ENCODE measurements around the gene FAM200A. TPM values are rescaled to one million over a fixed set of nuclear protein-coding genes. Genes with fewer than 3 reads are reported as not detected.

Gene FAM200A
- total and polyA plus RNA-seq, 4 donors = 2.7 to 10.1 (median 5.1) TPM

GRCh38 chr7:99557940-99558305 is 6.0 kb upstream of the FAM200A start:
- peaks cover 15 to 32% (median 24%) of the 10 kb centered on the region in 4 donors for H3K36me3 ChIP-seq (ENCODE audit: control insufficient read depth in 4 of 4, insufficient read depth in 4 of 4, low read length in 4 of 4)
- peak overlapping the region; percentile 57 for H3K4me3 ChIP-seq
- peak overlapping the region; percentile 78 to 95 for H3K9ac ChIP-seq (ENCODE audit: insufficient read depth in 1 of 2, low read length in 2 of 2)
- ATAC-seq (ENCODE audit: insufficient read depth, low FRiP score) (peak; percentile 59), DNase-seq (no peak)
- H3K27ac ChIP-seq (ENCODE audit: low read depth in 1 of 2, low read length in 1 of 2) = peak overlapping the region; percentile 94
- WGBS, 2 donors = 1% methylated on average over 17 of the region's 17 CpGs
- TF ChIP-seq CTCF (IDR thresholded peaks at IDR 0.05; ENCODE audit: control extremely low read depth, extremely low read depth) = no peak
- H3K9me3 ChIP-seq (ENCODE audit: control insufficient read depth in 4 of 4, insufficient read depth in 3 of 4, low read length in 3 of 4) = no peaks in the 10 kb centered on the region
- H3K27me3 ChIP-seq (ENCODE audit: control insufficient read depth in 3 of 3, insufficient read depth in 3 of 3, low read length in 2 of 3) = no peaks in the 10 kb centered on the region
- peaks cover 0 to 18% (median 10%) of the 10 kb centered on the region in 5 donors for H3K4me1 ChIP-seq (ENCODE audit: control insufficient read depth in 5 of 5, insufficient read depth in 5 of 5, low read length in 5 of 5)

- Histone ChIP-seq H3K9me3 (ENCODE audit: control insufficient read depth in 4 of 4, insufficient read depth in 3 of 4, low read length in 3 of 4) (no peaks in the 10 kb centered on the region), H3K36me3 (ENCODE audit: control insufficient read depth in 4 of 4, insufficient read depth in 4 of 4, low read length in 4 of 4) (peaks cover 14 to 28% (median 22%) of the 10 kb centered on the region in 4 donors), H3K4me1 (ENCODE audit: control insufficient read depth in 5 of 5, insufficient read depth in 5 of 5, low read length in 5 of 5) (peaks cover 0 to 23% (median 10%) of the 10 kb centered on the region in 5 donors), H3K4me3 (no peak overlapping the region), H3K27ac (ENCODE audit: low read depth in 1 of 2, low read length in 1 of 2) (peak overlapping the region; percentile 13 to 94), H3K9ac (ENCODE audit: insufficient read depth in 1 of 2, low read length in 2 of 2) (peak overlapping the region; percentile 78 to 95), H3K27me3 (ENCODE audit: control insufficient read depth in 3 of 3, insufficient read depth in 3 of 3, low read length in 2 of 3) (no peaks in the 10 kb centered on the region)
- no peak for DNase-seq
- no peak for ATAC-seq (ENCODE audit: insufficient read depth, low FRiP score)
- 76 to 81% methylated on average over 4 of the region's 4 CpGs for WGBS, 2 donors
- no peak for TF ChIP-seq CTCF (IDR thresholded peaks at IDR 0.05; ENCODE audit: control extremely low read depth, extremely low read depth)
Observed at GRCh38 chr7:99557196-99557607, 5.3 kb upstream of the FAM200A start.

- DNase-seq (no peak), ATAC-seq (ENCODE audit: insufficient read depth, low FRiP score) (no peak)
- H3K27me3 ChIP-seq (ENCODE audit: control insufficient read depth in 3 of 3, insufficient read depth in 3 of 3, low read length in 2 of 3) = no peaks in the 10 kb centered on the region
- H3K9me3 ChIP-seq (ENCODE audit: control insufficient read depth in 4 of 4, insufficient read depth in 3 of 4, low read length in 3 of 4) = no peaks in the 10 kb centered on the region
- no peak overlapping the region for H3K4me3 ChIP-seq
- H3K36me3 ChIP-seq (ENCODE audit: control insufficient read depth in 4 of 4, insufficient read depth in 4 of 4, low read length in 4 of 4) = peaks cover 0 to 11% (median 6%) of the 10 kb centered on the region in 4 donors
- H3K9ac ChIP-seq (ENCODE audit: insufficient read depth in 1 of 2, low read length in 2 of 2) = no peak overlapping the region
- peaks cover 0 to 29% (median 9%) of the 10 kb centered on the region in 5 donors for H3K4me1 ChIP-seq (ENCODE audit: control insufficient read depth in 5 of 5, insufficient read depth in 5 of 5, low read length in 5 of 5)
- TF ChIP-seq CTCF (IDR thresholded peaks at IDR 0.05; ENCODE audit: control extremely low read depth, extremely low read depth) = no peak
- 79 to 86% methylated on average over 2 of the region's 2 CpGs for WGBS, 2 donors
- no peak overlapping the region for H3K27ac ChIP-seq (ENCODE audit: low read depth in 1 of 2, low read length in 1 of 2)
Observed at GRCh38 chr7:99554939-99555338, 3.0 kb upstream of the FAM200A start.

GRCh38 chr7:99553039-99553438 is 1.1 kb upstream of the FAM200A start:
- no peak for TF ChIP-seq CTCF (IDR thresholded peaks at IDR 0.05; ENCODE audit: control extremely low read depth, extremely low read depth)

More at GRCh38 chr7:99553039-99553438, 1.1 kb upstream of the FAM200A start:
- ATAC-seq (ENCODE audit: insufficient read depth, low FRiP score) = no peak
- Histone ChIP-seq H3K4me3 (no peak overlapping the region), H3K9me3 (ENCODE audit: control insufficient read depth in 4 of 4, insufficient read depth in 3 of 4, low read length in 3 of 4) (peaks cover 0 to 4% (median 0%) of the 10 kb centered on the region in 4 donors), H3K27me3 (ENCODE audit: control insufficient read depth in 3 of 3, insufficient read depth in 3 of 3, low read length in 2 of 3) (no peaks in the 10 kb centered on the region), H3K9ac (ENCODE audit: insufficient read depth in 1 of 2, low read length in 2 of 2) (no peak overlapping the region), H3K27ac (ENCODE audit: low read depth in 1 of 2, low read length in 1 of 2) (no peak overlapping the region), H3K36me3 (ENCODE audit: control insufficient read depth in 4 of 4, insufficient read depth in 4 of 4, low read length in 4 of 4) (peaks cover 3 to 18% (median 10%) of the 10 kb centered on the region in 4 donors), H3K4me1 (ENCODE audit: control insufficient read depth in 5 of 5, insufficient read depth in 5 of 5, low read length in 5 of 5) (peaks cover 0 to 21% (median 8%) of the 10 kb centered on the region in 5 donors)
- DNase-seq = no peak
- 96 to 98% methylated on average over 4 of the region's 4 CpGs for WGBS, 2 donors

All from lung (tissue), 12 donors.